B cell (primary cell): Measurements from ENCODE around the gene RNF157.

Source experiments
- EZH2 ChIP-seq: IDR thresholded peaks from 2 replicates; pipeline ENCODE4 v1.6.1; 2012; ENCODE audit warnings: borderline replicate concordance, low read depth, mild to moderate bottlenecking, moderate library complexity, low read length; ENCODE audit not compliant: insufficient read depth, poor library complexity, severe bottlenecking
- TF ChIP-seq, protein P1 (sequence below): fragments of 200-600 bp; IDR thresholded peaks from one replicate; pipeline ENCODE4 v1.8.0; 2022; ENCODE audit warnings: antibody characterized with exemption, mild to moderate bottlenecking

- TF ChIP-seq, protein P1, sequence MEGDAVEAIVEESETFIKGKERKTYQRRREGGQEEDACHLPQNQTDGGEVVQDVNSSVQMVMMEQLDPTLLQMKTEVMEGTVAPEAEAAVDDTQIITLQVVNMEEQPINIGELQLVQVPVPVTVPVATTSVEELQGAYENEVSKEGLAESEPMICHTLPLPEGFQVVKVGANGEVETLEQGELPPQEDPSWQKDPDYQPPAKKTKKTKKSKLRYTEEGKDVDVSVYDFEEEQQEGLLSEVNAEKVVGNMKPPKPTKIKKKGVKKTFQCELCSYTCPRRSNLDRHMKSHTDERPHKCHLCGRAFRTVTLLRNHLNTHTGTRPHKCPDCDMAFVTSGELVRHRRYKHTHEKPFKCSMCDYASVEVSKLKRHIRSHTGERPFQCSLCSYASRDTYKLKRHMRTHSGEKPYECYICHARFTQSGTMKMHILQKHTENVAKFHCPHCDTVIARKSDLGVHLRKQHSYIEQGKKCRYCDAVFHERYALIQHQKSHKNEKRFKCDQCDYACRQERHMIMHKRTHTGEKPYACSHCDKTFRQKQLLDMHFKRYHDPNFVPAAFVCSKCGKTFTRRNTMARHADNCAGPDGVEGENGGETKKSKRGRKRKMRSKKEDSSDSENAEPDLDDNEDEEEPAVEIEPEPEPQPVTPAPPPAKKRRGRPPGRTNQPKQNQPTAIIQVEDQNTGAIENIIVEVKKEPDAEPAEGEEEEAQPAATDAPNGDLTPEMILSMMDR: no peak
- no peak for TF ChIP-seq EZH2
These were observed 85.1 kb downstream of the RNF157 start for GRCh38 chr17:76154936-76155845.
